ENCODE data around the gene CMTM6.

DNA sequence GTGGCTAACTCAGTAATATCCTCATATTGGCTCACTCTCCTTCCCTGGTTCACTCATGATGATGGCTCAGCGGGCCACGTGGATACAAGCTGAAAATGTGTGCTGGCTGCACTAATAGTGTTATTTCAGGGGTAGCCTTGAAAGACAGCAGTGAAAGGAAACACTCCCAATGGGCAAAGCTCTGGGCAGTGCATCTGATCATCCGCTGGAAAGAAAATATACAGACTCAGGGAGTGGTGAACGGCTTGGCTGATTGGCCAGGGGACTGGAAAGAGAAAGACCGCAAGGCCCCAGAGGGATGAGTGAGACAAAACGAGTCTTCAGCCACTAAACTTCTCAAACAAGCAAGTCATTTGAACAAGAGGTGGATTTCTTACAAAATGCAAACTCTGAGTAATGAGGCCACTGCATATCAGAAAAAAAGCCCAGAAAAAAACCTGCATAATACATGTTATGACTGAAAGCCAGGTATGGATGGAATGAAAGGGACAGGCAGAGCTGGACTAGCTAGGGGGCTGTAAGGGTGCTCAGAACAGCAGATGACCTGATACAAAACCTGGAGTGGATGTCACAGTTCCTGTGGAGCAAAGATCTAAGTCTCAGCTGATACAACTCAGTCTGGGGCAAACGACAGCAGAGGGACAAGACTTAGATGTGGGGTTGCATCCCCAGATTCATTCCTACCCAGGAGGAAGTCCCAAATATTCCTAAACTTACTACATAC is 33.3 kb downstream of the CMTM6 start:
- TF ChIP-seq CTCF (IDR thresholded peaks at IDR 0.05) (no peak), POLR2AphosphoS5 (IDR thresholded peaks at IDR 0.05) (no peak)

Data from sigmoid colon (tissue), 4 donors.